Right ventricle myocardium inferior (tissue), 1 donor: ENCODE data around the gene UBFD1. TPM values are rescaled to one million over a fixed set of nuclear protein-coding genes. Genes with fewer than 3 reads are reported as not detected.
"Not testable (repeated sequence)": the region's sequence is repeated elsewhere in the genome, so short reads cannot be mapped to it uniquely, and the experiment has no call there.

Experiments used
- ATAC-seq: fragments of 200-7000 bp; cut with Tn5 transposase; one replicate; pipeline ENCODE4 v1.9.1; 2020; ENCODE audit warnings: mild to moderate bottlenecking, moderate library complexity
- DNase-seq: peaks from one replicate; pipeline ENCODE4 v3.0.0; 2021; ENCODE audit errors: missing footprints
- intact Hi-C: fragments of 100-400 bp; cut with DNase I; formaldehyde crosslinking; loops from one replicate; pipeline ENCODE4 v1.11.0; 2022
- long read RNA-seq: library from polyadenylated mRNA; unstranded; transcript quantifications from one replicate; pipeline ENCODE4 v2.0.0, GENCODE V29; 2021
- total RNA-seq: library from RNA; stranded (reverse); fragmentation: NEBNext Ultra II Directional; extraction: Animal tissue kit (Norgen Biotek cat#: 25700); gene quantifications from one replicate; pipeline ENCODE4 v1.2.1, GENCODE V29; 2021
- donor health status: DM: no; HTN: yes; CAD: no; lungs with severe emphysema.

The UBFD1 gene
- total RNA-seq, result 66.4 TPM
- long read RNA-seq, full-length matches to known transcripts, result 15 of 23 reads
- long read RNA-seq, partial matches to known transcripts, result 1 of 23 reads
- long read RNA-seq, other reads (novel, unspliced or antisense), result 7 of 23 reads

- DNase-seq (peak; percentile 98), ATAC-seq (peak; percentile 96)
- intact Hi-C loops, result loop anchor here (1.0 to 2.0 kb wide), 4 partner anchors 40 to 104 kb away; partner anchors contain the start of genes COG7, DCTN5, GGA2 and NDUFAB1
Measured at GRCh38 chr16:23556881-23557778, at the start of gene UBFD1, which contains the start of gene EARS2. Gene UBFD1, plus strand, starts transcription at chr16:23557727. Its CDS starts 16 bp downstream, at chr16:23557743. Gene EARS2, minus strand, starts transcription at chr16:23557350. Its CDS starts 7 bp downstream, at chr16:23557343.

GRCh38 chr16:23508589-23509440, 48.7 kb upstream of the UBFD1 start:
- ATAC-seq, result no peak
- intact Hi-C loops, result no loop called here
- DNase-seq, result no peak

- ATAC-seq, result no peak
- no peak for DNase-seq
- intact Hi-C loops, result no loop called here
Measured at GRCh38 chr16:23509441-23509754, 48.1 kb upstream of the UBFD1 start.

GRCh38 chr16:23509782-23510163, 47.8 kb upstream of the UBFD1 start:
- ATAC-seq (peak; percentile 49), DNase-seq (no peak)
- intact Hi-C loops, result loop anchor here (1.0 kb wide), 1 partner anchor 48 kb away; the partner anchor contains the start of genes EARS2 and UBFD1

- intact Hi-C loops, result loop anchor here (1.0 kb wide), 1 partner anchor 47 kb away; the partner anchor contains the start of genes EARS2 and UBFD1
- DNase-seq, result peak; percentile 91
- peak; percentile 92 for ATAC-seq
Measured at GRCh38 chr16:23510164-23510914, 47.2 kb upstream of the UBFD1 start, which contains the start of gene GGA2. Gene GGA2, minus strand, starts transcription at chr16:23510494. Its CDS starts 83 bp downstream, at chr16:23510411.

- not testable (repeated sequence) for DNase-seq, ATAC-seq
- intact Hi-C loops, result loop anchor here (1.0 kb wide), 1 partner anchor 46 kb away; the partner anchor contains the start of genes EARS2 and UBFD1
Measured at GRCh38 chr16:23510915-23511270, 46.6 kb upstream of the UBFD1 start.

- no peak for ATAC-seq
- intact Hi-C loops, result no loop called here
- DNase-seq, result no peak
Measured at GRCh38 chr16:23511731-23512130, 45.8 kb upstream of the UBFD1 start.

GRCh38 chr16:23512168-23512695, 45.3 kb upstream of the UBFD1 start:
- intact Hi-C loops, result no loop called here
- ATAC-seq (no peak), DNase-seq (no peak)

- no peak for DNase-seq
- ATAC-seq, result no peak
- intact Hi-C loops, result no loop called here
Measured at GRCh38 chr16:23514381-23515152, 43.0 kb upstream of the UBFD1 start.

GRCh38 chr16:23515881-23516280, 41.6 kb upstream of the UBFD1 start:
- ATAC-seq (no peak), DNase-seq (no peak)
- intact Hi-C loops, result no loop called here

- ATAC-seq (peak; percentile 46), DNase-seq (no peak)
- intact Hi-C loops, result no loop called here
Measured at GRCh38 chr16:23516366-23517137, 41.0 kb upstream of the UBFD1 start.

GRCh38 chr16:23518435-23518891, 39.1 kb upstream of the UBFD1 start:
- ATAC-seq (no peak), DNase-seq (no peak)
- intact Hi-C loops, result no loop called here

- intact Hi-C loops, result no loop called here
- no peak for ATAC-seq
- no peak for DNase-seq
Measured at GRCh38 chr16:23519282-23519681, 38.2 kb upstream of the UBFD1 start.

- no peak for ATAC-seq
- DNase-seq, result no peak
- intact Hi-C loops, result no loop called here
Measured at GRCh38 chr16:23520500-23520899, 37.0 kb upstream of the UBFD1 start.

GRCh38 chr16:23521037-23521743, 36.3 kb upstream of the UBFD1 start:
- ATAC-seq (no peak), DNase-seq (no peak)
- intact Hi-C loops, result no loop called here

GRCh38 chr16:23521965-23522364, 35.6 kb upstream of the UBFD1 start:
- ATAC-seq, result no peak
- no peak for DNase-seq
- intact Hi-C loops, result no loop called here
